ENCODE data around the gene CEBPE.

The CEBPE gene

DNA sequence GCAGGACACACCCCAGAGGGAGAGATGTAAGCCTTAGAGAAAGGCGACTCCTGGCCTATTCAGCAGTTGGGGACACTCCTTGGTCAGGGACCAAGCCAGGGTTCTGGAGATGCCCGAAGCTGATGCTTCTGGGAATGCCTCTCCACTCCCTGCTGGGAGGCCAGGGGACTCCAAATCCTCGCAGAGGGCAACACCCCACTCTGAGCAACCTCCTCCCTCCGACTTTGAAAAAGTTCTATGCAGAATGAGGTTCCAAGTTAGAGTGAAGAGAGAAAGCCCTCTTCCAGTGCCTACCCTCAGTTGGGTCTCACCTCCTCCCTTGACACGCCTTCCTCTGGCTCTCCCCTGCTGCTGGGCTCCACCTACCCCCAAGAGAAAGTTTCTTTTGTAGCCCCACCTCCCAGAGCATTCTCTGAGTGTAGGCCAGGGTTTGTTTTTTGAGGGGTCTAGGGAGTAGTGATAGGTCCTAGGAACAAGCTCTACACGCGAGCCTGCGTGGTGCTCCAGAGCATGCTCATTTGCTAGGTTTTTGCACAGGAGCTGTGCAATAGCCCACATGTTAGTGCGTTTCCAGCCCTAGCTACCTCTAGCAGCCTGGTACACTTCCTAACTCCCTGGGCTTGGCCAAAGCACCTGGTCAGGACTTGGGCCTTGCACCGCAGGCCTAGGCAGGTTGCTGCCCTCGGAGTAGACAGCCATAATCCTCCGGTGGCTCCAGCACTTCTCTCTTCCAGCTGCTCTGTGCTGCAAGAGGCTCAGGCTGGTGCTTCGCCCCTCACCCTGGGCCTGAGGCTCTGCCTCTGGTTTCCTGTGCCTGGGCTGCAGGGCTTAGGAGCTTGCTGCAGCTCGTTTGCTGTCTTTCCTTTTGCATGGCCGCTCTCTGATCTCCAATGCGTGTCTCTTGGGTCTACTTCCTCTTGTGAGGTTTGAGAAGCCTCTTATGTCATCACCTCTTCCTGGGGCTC is 590 bp upstream of the CEBPE start:
- H3K27ac ChIP-seq, result no peak overlapping the region
- H3K27me3 ChIP-seq (ENCODE audit: insufficient read depth, low read depth, severe bottlenecking), result peaks cover 9% of the 10 kb centered on the region
- H3K9me3 ChIP-seq (ENCODE audit: severe bottlenecking), result no peaks in the 10 kb centered on the region
- no peaks in the 10 kb centered on the region for H3K36me3 ChIP-seq
- peak; percentile 56 for DNase-seq
- no peak overlapping the region for H3K4me3 ChIP-seq (ENCODE audit: low read depth, low read length)
- TF ChIP-seq, protein P1, sequence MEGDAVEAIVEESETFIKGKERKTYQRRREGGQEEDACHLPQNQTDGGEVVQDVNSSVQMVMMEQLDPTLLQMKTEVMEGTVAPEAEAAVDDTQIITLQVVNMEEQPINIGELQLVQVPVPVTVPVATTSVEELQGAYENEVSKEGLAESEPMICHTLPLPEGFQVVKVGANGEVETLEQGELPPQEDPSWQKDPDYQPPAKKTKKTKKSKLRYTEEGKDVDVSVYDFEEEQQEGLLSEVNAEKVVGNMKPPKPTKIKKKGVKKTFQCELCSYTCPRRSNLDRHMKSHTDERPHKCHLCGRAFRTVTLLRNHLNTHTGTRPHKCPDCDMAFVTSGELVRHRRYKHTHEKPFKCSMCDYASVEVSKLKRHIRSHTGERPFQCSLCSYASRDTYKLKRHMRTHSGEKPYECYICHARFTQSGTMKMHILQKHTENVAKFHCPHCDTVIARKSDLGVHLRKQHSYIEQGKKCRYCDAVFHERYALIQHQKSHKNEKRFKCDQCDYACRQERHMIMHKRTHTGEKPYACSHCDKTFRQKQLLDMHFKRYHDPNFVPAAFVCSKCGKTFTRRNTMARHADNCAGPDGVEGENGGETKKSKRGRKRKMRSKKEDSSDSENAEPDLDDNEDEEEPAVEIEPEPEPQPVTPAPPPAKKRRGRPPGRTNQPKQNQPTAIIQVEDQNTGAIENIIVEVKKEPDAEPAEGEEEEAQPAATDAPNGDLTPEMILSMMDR (IDR thresholded peaks at IDR 0.05; ENCODE audit: low read depth, low read length), result no peak

DNA sequence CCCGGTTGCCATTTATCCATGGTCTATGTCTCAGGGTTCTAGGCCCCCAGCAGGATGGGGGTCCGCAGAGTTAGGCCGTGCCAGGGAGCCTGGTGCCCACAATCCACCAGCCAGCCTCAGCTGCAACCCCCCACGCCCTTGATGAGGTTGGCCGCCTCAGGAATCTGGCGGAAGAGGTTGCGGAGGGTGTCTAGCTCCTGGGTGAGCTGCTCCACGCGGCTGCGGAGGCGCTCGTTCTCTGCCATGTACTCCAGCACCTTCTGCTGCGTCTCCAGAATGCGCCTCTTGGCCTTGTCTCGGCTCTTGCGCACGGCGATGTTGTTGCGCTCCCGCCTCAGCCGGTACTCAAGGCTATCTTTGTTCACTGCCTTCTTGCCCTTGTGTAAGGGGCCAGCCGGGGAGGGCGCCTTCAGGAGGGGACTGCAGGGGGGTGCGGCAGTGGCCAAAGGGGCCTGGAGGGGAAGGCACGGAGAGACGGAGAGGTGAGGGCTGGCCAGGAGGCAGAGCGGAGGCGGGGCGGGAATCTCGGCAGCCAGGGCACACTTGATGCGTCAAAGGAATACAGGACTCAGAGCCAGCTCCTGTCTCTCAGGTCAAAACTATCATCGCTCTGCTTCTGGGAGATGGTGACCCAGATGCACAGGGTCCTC is 1.6 kb downstream of the CEBPE start:
- no peak overlapping the region for H3K27ac ChIP-seq
- no peaks in the 10 kb centered on the region for H3K9me3 ChIP-seq (ENCODE audit: severe bottlenecking)
- peaks cover 3% of the 10 kb centered on the region for H3K27me3 ChIP-seq (ENCODE audit: insufficient read depth, low read depth, severe bottlenecking)
- H3K4me3 ChIP-seq (ENCODE audit: low read depth, low read length), result no peak overlapping the region
- TF ChIP-seq, protein P1 (IDR thresholded peaks at IDR 0.05; ENCODE audit: low read depth, low read length), result no peak
- no peaks in the 10 kb centered on the region for H3K36me3 ChIP-seq
- DNase-seq, result no peak

DNA sequence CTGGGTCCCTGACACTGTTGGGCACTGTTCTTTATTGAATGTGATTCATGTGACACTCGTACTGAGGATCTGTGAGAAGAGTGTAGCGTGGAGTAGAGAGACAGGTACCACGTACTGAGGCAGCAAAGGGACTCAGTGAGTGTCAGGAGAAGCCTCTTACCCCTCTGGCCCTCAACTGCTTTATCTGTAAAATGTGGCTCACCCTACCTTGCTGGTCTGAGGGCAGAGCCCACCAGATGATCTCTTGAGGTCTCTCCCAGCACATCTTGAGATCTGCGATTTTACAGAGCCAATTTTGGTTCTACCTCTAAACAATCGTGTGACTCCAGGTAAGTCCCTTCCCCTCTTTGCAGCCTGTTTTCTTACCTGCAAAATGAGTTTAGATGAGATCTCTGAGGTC is 3.1 kb downstream of the CEBPE start:
- DNase-seq, result no peak
- Histone ChIP-seq H3K27me3 (ENCODE audit: insufficient read depth, low read depth, severe bottlenecking) (peaks cover 16% of the 10 kb centered on the region), H3K9me3 (ENCODE audit: severe bottlenecking) (no peaks in the 10 kb centered on the region), H3K36me3 (no peaks in the 10 kb centered on the region), H3K4me3 (ENCODE audit: low read depth, low read length) (no peak overlapping the region), H3K27ac (no peak overlapping the region)
- TF ChIP-seq, protein P1 (IDR thresholded peaks at IDR 0.05; ENCODE audit: low read depth, low read length), result no peak

DNA sequence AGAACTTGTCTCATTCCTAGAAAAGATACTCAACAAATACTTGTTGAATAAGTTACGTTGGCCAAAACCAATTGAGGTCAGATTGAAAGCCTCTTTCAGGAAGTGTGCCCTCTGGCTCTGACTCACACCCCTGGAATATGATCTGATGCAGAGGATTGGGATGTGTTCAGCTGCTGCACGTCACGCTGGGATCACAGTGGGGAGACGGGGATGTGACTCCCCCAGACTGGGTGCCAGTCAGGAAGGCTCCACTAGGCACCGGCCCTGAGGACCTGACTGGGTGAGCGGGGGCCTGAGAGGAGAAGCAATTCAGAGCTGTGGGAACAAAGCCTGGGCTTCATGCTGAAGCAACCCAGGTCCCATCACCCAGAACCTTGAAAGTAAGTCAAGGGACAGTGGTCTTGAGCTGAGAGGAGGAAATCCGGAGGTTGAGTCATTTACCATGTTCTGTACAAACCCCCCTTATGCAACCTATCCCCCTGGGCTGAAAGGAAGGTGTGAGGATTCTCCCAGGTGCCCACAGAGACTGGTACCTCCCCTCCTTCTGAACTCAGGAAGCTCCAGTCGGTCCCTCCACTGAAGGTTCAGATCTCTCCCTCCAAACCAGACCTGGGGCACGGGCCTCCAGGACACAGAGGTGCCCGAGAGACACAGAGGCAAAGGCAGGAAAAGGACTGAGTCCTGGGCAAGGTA is 3.9 kb downstream of the CEBPE start:
- no peak overlapping the region for H3K27ac ChIP-seq
- H3K9me3 ChIP-seq (ENCODE audit: severe bottlenecking), result no peaks in the 10 kb centered on the region
- DNase-seq, result no peak
- no peaks in the 10 kb centered on the region for H3K36me3 ChIP-seq
- peaks cover 16% of the 10 kb centered on the region for H3K27me3 ChIP-seq (ENCODE audit: insufficient read depth, low read depth, severe bottlenecking)
- TF ChIP-seq, protein P1 (IDR thresholded peaks at IDR 0.05; ENCODE audit: low read depth, low read length), result no peak
- no peak overlapping the region for H3K4me3 ChIP-seq (ENCODE audit: low read depth, low read length)

DNA sequence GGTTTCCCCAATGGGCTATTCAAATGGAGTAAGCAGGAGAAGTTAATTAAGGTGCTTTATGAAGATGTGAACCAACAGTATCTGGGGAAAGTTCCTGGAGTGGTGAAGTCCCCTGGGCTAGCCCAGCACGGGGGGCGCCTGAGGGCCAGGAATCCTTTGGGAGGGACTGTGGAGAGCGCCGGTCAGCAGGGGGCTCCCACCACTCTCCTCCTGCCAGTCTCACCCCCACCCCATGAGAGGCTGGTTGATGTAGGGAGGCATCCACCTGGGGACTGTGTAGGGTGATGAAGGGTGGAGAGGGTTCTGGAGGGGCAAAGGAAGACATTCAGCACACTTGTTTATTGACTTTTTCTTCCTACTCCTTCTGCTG is 4.4 kb downstream of the CEBPE start:
- Histone ChIP-seq H3K27me3 (ENCODE audit: insufficient read depth, low read depth, severe bottlenecking) (peaks cover 16% of the 10 kb centered on the region), H3K36me3 (no peaks in the 10 kb centered on the region), H3K4me3 (ENCODE audit: low read depth, low read length) (no peak overlapping the region), H3K9me3 (ENCODE audit: severe bottlenecking) (no peaks in the 10 kb centered on the region), H3K27ac (no peak overlapping the region)
- TF ChIP-seq, protein P1 (IDR thresholded peaks at IDR 0.05; ENCODE audit: low read depth, low read length), result 0 out of 2 replicates have a peak, but pooled peaks have one; percentile 15
- DNase-seq, result no peak

All from WERI-Rb-1 (cell line).